Measurements from ENCODE around the gene REPS2.

The REPS2 gene

DNA sequence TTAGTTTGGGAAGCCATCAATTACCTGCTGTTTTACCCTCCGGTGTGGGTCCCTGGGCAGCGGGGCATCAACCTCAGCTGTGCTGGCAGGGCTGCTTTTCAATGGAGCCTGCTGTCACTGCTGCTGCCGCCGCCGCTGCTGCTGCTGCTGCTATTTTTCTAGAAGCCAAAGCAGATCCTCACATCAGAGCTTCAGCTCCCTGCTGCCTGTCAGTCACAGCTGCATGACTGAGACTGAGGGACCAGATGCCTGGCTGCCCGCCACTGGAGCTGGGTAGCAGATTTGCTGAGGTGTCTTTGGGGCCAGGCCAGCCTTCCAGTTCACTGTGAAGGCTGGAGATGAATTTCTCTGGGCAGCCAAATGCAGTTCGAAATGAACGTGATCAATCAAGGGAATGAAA lies 228.2 kb downstream of the REPS2 start:
- no peak for DNase-seq (ENCODE audit: extremely low spot score)
- ChIA-PET POLR2A (no interaction called here), CTCF (no interaction called here)
- TF ChIP-seq, protein P1, sequence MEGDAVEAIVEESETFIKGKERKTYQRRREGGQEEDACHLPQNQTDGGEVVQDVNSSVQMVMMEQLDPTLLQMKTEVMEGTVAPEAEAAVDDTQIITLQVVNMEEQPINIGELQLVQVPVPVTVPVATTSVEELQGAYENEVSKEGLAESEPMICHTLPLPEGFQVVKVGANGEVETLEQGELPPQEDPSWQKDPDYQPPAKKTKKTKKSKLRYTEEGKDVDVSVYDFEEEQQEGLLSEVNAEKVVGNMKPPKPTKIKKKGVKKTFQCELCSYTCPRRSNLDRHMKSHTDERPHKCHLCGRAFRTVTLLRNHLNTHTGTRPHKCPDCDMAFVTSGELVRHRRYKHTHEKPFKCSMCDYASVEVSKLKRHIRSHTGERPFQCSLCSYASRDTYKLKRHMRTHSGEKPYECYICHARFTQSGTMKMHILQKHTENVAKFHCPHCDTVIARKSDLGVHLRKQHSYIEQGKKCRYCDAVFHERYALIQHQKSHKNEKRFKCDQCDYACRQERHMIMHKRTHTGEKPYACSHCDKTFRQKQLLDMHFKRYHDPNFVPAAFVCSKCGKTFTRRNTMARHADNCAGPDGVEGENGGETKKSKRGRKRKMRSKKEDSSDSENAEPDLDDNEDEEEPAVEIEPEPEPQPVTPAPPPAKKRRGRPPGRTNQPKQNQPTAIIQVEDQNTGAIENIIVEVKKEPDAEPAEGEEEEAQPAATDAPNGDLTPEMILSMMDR (IDR thresholded peaks at IDR 0.05; ENCODE audit: control extremely low read depth, extremely low read depth, low read depth, missing control alignments) = no peak

DNA sequence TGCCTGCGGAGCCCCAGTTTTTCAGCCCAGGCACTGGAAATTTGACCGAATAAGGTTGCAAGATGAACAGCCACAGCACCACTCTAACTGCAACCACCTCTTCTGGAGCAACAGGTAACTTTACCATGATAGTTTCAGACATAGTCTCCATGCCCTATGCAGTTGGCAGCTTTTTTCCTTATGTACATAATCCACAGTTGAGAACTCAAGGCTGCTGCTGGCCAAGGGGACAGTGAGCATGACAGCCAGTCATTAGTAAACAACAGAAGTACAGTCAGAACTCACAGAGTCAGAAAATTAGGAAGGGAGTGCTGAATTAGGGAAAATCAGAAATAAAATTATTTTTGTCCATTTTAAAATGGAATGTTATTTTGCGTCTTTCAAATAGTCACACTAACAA lies 235.9 kb downstream of the REPS2 start:
- CTCF ChIA-PET = no interaction called here
- TF ChIP-seq, protein P1 (IDR thresholded peaks at IDR 0.05; ENCODE audit: control extremely low read depth, extremely low read depth, low read depth, missing control alignments) = no peak
- POLR2A ChIA-PET = no interaction called here
- DNase-seq (ENCODE audit: extremely low spot score) = no peak

DNA sequence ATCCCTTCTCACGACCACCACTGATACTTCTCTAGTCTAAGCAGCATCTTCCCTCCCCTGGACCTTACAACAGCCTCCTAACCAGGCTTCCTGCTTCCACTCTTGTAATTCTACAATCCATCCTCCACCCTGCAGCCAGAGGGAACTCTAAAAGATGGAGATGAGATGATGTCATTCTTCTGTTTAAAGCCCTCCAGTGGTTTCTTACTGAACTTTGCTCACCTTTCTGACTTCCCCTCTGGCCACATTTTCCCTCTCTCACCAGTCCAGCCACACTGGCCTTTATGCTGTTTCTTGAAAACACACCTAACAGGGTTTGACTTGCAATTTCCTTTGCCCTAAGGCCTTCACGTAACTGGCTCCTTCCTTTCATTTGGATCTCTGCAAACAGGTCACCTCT lies 237.1 kb downstream of the REPS2 start:
- ChIA-PET POLR2A (no interaction called here), CTCF (no interaction called here)
- no peak for DNase-seq (ENCODE audit: extremely low spot score)
- TF ChIP-seq, protein P1 (IDR thresholded peaks at IDR 0.05; ENCODE audit: control extremely low read depth, extremely low read depth, low read depth, missing control alignments) = no peak

DNA sequence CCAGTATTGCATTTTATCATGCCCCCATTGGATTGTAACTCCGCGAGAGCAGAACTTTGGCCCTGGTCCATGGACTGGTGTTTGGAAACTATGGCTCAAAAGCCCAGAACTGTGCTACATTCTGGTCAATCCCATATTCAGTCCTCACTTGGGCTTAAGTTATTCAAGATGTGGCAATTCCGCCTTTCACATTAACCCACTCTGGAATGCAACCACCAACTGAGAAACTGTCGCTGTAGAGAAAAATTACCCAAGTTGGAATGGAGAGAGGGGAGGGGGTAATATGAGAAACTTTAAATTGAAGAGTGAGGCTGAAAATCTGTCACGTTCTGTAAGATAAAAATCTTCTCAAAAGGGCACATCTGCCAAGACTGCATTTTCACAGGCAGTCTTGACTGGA lies 239.0 kb downstream of the REPS2 start:
- ChIA-PET CTCF (no interaction called here), POLR2A (no interaction called here)
- no peak for DNase-seq (ENCODE audit: extremely low spot score)
- TF ChIP-seq, protein P1 (IDR thresholded peaks at IDR 0.05; ENCODE audit: control extremely low read depth, extremely low read depth, low read depth, missing control alignments) = no peak

DNA sequence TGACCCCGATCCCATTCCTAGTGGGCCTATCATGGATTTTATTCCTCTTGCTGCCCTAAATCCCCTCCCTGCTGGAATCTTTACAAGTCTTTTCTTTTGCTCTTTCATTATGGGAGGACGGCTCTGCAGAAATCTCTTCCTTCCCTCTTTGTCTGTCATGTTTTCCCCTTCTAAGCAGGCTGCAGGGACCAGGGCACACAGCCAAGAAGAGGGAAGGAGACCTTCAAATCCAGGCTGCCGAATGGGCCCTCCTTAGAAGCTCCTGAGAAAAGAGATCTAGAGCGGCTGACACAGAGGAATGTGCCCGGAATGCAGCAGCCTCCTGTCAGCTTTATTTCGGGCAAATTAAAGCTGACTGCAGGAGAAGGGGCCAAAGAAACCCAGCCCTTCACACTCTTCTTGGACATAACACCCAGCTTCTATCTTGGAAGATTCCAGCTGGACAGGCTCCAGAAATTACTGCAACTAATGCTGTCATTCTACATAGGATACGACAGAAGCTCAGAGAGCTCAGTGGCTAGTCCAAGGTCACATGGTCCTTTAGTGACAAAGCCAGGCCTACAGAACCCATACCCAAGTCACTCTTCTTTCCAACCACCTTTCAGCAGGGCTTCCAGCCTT lies 240.8 kb downstream of the REPS2 start:
- CTCF ChIA-PET = no interaction called here

DNA sequence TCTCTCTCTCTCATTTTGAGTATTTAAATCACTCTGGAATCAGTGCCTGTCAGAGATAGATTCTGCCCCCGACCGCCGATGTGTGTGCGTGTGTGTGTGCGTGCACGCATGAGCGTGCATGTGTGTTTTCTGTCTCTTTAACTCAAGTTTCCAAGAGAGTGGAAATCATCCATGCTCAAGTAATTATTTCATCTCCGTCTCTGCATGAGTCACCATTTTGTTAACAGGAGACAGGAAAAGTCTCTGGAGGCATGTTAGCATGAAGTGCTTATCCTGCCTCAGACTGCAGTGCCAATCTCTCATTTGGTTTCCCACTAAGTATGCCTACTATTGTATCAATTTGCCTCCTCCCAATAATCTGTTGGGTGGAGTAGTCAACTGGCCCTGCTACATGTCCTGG lies 245.6 kb downstream of the REPS2 start:
- ChIA-PET POLR2A (no interaction called here), CTCF (no interaction called here)
- DNase-seq (ENCODE audit: extremely low spot score) = no peak
- TF ChIP-seq, protein P1 (IDR thresholded peaks at IDR 0.05; ENCODE audit: control extremely low read depth, extremely low read depth, low read depth, missing control alignments) = no peak

More for the DNA sequence above, 240.8 kb downstream of the REPS2 start:
- TF ChIP-seq, protein P1 (IDR thresholded peaks at IDR 0.05; ENCODE audit: control extremely low read depth, extremely low read depth, low read depth, missing control alignments) = no peak
- DNase-seq (ENCODE audit: extremely low spot score) = no peak
- POLR2A ChIA-PET = no interaction called here
